ENCODE data around the gene NR3C1. TPM values are rescaled to one million over a fixed set of nuclear protein-coding genes. Genes with fewer than 3 reads are reported as not detected.

Gene NR3C1
- total and polyA plus RNA-seq, 2 experiments from 2014 or later: 41.0 to 60.5 TPM

DNA sequence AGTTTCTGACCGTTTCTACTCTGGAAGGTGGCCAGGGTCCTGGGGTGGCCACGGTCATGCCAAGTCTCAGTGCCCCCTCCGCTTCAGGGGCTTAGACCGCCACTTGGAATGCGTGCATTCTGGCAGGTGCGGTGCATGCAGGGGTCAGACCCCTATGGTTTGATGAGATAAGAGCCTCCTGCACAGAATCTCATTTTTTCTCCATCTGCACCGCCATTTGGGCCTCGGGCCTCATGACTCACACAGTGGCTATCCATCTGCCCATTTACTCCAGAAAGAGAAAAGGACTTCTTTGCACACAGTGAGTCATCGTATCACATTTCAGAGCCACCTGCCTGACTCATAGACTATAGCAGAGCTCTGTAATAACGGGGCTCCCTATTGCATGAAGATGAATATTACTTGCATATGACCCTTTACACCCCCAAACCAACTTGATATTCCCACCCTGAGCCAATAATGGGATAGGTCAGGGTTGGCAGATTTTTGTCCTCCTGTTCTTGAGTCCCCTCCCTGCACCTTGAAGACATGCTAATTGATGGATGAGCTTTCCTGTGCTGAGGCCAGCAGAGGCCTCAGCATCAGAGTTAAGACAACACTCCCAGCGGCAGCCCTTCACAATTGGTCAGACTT, 157.4 kb downstream of the NR3C1 start:
- no peak overlapping the region for H3K27ac ChIP-seq
- no peak overlapping the region for H2AFZ ChIP-seq
- H3K79me2 ChIP-seq: no peaks in the 10 kb centered on the region
- H3K4me2 ChIP-seq: no peak overlapping the region
- no peak overlapping the region for H3K4me3 ChIP-seq
- no peaks in the 10 kb centered on the region for H4K20me1 ChIP-seq (ENCODE audit: insufficient read depth, poor library complexity, severe bottlenecking)
- DNase-seq (ENCODE audit: low spot score): peak; percentile 44
- no peaks in the 10 kb centered on the region for H3K27me3 ChIP-seq
- TF ChIP-seq, protein P1, sequence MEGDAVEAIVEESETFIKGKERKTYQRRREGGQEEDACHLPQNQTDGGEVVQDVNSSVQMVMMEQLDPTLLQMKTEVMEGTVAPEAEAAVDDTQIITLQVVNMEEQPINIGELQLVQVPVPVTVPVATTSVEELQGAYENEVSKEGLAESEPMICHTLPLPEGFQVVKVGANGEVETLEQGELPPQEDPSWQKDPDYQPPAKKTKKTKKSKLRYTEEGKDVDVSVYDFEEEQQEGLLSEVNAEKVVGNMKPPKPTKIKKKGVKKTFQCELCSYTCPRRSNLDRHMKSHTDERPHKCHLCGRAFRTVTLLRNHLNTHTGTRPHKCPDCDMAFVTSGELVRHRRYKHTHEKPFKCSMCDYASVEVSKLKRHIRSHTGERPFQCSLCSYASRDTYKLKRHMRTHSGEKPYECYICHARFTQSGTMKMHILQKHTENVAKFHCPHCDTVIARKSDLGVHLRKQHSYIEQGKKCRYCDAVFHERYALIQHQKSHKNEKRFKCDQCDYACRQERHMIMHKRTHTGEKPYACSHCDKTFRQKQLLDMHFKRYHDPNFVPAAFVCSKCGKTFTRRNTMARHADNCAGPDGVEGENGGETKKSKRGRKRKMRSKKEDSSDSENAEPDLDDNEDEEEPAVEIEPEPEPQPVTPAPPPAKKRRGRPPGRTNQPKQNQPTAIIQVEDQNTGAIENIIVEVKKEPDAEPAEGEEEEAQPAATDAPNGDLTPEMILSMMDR (IDR thresholded peaks at IDR 0.05; ENCODE audit: poor library complexity): no peak
- no peak for TF ChIP-seq EZH2 (IDR thresholded peaks at IDR 0.05; ENCODE audit: borderline replicate concordance)
- TF ChIP-seq EZH2phosphoT487 (IDR thresholded peaks at IDR 0.05; ENCODE audit: low read depth, severe bottlenecking, unreplicated experiment): no peak
- no peaks in the 10 kb centered on the region for H3K9me2 ChIP-seq (replicated peaks; ENCODE audit: insufficient read depth)
- no peaks in the 10 kb centered on the region for H3K9me3 ChIP-seq (ENCODE audit: low read depth)
- H3K36me3 ChIP-seq (replicated peaks; ENCODE audit: insufficient read depth, low read depth): no peaks in the 10 kb centered on the region
- WGBS (ENCODE audit: low lambda C conversion rate, missing lambda C conversion rate): 83% methylated on average over 11 of the region's 11 CpGs
- H3K4me1 ChIP-seq (ENCODE audit: insufficient read depth): peaks cover 9% of the 10 kb centered on the region

DNA sequence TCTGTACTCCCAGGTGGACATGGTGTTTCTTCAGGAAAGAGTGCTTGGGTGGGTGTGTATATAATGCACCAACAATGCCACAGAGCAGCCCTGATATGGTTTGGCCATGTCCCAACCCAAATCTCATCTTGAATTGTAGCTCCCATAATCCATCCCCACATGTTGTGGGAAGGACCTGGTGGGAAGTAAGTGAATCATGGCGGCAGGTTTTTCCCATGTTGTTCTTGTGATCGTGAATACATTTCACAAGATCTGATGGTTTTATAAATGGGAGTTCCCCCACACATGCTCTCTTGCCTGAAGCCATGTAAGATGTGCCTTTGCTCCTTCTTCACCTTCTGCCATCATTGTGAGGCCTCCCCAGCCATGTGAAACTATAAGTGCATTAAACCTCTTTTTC, 158.5 kb downstream of the NR3C1 start:
- Histone ChIP-seq H3K36me3 (replicated peaks; ENCODE audit: insufficient read depth, low read depth) (no peaks in the 10 kb centered on the region), H3K4me2 (no peak overlapping the region), H3K4me3 (no peak overlapping the region), H3K4me1 (ENCODE audit: insufficient read depth) (peaks cover 9% of the 10 kb centered on the region), H4K20me1 (ENCODE audit: insufficient read depth, poor library complexity, severe bottlenecking) (no peaks in the 10 kb centered on the region), H3K79me2 (no peaks in the 10 kb centered on the region), H3K9me2 (replicated peaks; ENCODE audit: insufficient read depth) (no peaks in the 10 kb centered on the region), H3K27me3 (no peaks in the 10 kb centered on the region), H3K9me3 (ENCODE audit: low read depth) (no peaks in the 10 kb centered on the region), H3K27ac (peak overlapping the region; percentile 85), H2AFZ (no peak overlapping the region)
- no peak for DNase-seq (ENCODE audit: low spot score)
- 100% methylated on average over 2 of the region's 2 CpGs for WGBS (ENCODE audit: low lambda C conversion rate, missing lambda C conversion rate)
- TF ChIP-seq, protein P1 (IDR thresholded peaks at IDR 0.05; ENCODE audit: poor library complexity): no peak
- TF ChIP-seq EZH2phosphoT487 (IDR thresholded peaks at IDR 0.05; ENCODE audit: low read depth, severe bottlenecking, unreplicated experiment) (no peak), EZH2 (IDR thresholded peaks at IDR 0.05; ENCODE audit: borderline replicate concordance) (no peak)

DNA sequence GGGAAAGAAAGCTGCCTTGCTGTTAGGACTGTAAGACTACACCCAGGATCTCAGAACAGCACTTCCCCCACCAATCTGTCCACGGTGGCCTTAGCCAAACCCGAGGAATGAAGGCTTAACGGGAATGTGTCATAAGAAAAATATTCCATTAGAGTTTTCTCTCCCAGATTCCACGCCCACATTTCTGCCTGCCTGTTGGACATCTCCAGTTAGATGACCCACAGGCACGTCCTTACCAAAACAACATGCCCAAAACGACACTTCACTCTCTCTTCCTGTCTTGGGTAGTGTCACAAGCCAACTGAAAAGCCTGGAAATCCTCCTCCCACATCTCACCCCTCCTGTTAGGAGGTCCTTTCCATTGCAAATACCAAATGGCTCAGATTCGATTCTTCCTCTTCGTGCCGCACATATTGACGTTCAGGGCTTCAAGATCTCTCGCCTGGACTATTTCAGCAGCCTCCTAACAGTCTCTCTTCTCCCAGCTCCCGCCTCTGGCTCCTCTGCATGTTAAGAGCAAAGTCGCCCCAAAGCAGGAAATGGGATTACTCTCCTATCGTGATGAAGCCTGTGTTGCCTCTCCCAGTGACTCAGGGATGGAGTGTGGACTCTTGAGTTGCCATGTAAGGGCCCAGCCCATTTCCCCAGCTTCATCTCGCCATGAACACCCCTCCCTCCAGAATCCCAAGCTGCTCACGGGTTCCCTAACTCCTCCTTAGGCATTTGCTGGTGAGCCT, 159.3 kb downstream of the NR3C1 start:
- peak; percentile 74 for DNase-seq (ENCODE audit: low spot score)
- Histone ChIP-seq H3K4me3 (no peak overlapping the region), H3K36me3 (replicated peaks; ENCODE audit: insufficient read depth, low read depth) (no peaks in the 10 kb centered on the region), H3K27ac (peak overlapping the region; percentile 85), H2AFZ (no peak overlapping the region), H3K79me2 (no peaks in the 10 kb centered on the region), H3K4me2 (peak overlapping the region; percentile 61), H4K20me1 (ENCODE audit: insufficient read depth, poor library complexity, severe bottlenecking) (no peaks in the 10 kb centered on the region), H3K27me3 (no peaks in the 10 kb centered on the region), H3K4me1 (ENCODE audit: insufficient read depth) (peaks cover 5% of the 10 kb centered on the region), H3K9me2 (replicated peaks; ENCODE audit: insufficient read depth) (no peaks in the 10 kb centered on the region), H3K9me3 (ENCODE audit: low read depth) (no peaks in the 10 kb centered on the region)
- WGBS (ENCODE audit: low lambda C conversion rate, missing lambda C conversion rate): 58% methylated on average over 16 of the region's 16 CpGs
- no peak for TF ChIP-seq EZH2phosphoT487 (IDR thresholded peaks at IDR 0.05; ENCODE audit: low read depth, severe bottlenecking, unreplicated experiment)
- TF ChIP-seq, protein P1 (IDR thresholded peaks at IDR 0.05; ENCODE audit: poor library complexity): no peak
- TF ChIP-seq EZH2 (IDR thresholded peaks at IDR 0.05; ENCODE audit: borderline replicate concordance): no peak
